OCI-LY3 (cell line): Measurements from ENCODE around the gene EIPR1.

ENCODE experiments used
- H2AFZ ChIP-seq: fragments of 200-600, 300-600 bp; shearing (Covaris generic); 2 replicates; pipeline ENCODE4 v1.6.0; 2014; ENCODE audit warnings: antibody characterized with exemption, low read depth, low read length
- H3K27ac ChIP-seq: fragments of 200-600, 300-600 bp; sonication (generic); 2 replicates; pipeline ENCODE4 v1.5.1; 2014; ENCODE audit warnings: mild to moderate bottlenecking, low read length, moderate library complexity, mixed read lengths
- H3K27me3 ChIP-seq: fragments of 200-600, 300-600 bp; sonication (generic); 2 replicates; pipeline ENCODE4 v1.6.1; 2014; ENCODE audit warnings: low read depth, low read length, mixed read lengths
- H3K36me3 ChIP-seq: fragments of 200-600, 300-600 bp; sonication (generic); replicated peaks from 2 replicates; pipeline ENCODE3; 2014; ENCODE audit warnings: low read depth, low read length, mixed read lengths
- H3K4me1 ChIP-seq: fragments of 300-600, 200-600 bp; sonication (generic); 2 replicates; pipeline ENCODE4 v1.6.1; 2014; ENCODE audit warnings: low read length, mixed read lengths
- H3K4me2 ChIP-seq: fragments of 200-600, 300-600 bp; sonication (generic); 2 replicates; pipeline ENCODE4 v1.6.1; 2014; ENCODE audit warnings: low read length, mixed read lengths
- H3K4me3 ChIP-seq: fragments of 300-600, 200-600 bp; sonication (generic); 2 replicates; pipeline ENCODE4 v1.5.1; 2014; ENCODE audit warnings: antibody characterized with exemption, mild to moderate bottlenecking, low read length, moderate library complexity
- H3K79me2 ChIP-seq: fragments of 300-600, 200-600 bp; shearing (Covaris generic); 2 replicates; pipeline ENCODE4 v1.6.1; 2014; ENCODE audit warnings: mild to moderate bottlenecking, low read length, mixed read lengths
- H3K9ac ChIP-seq: fragments of 300-600, 200-600 bp; shearing (Covaris generic); 2 replicates; pipeline ENCODE4 v1.6.0; 2014; ENCODE audit warnings: mild to moderate bottlenecking, low read length, moderate library complexity
- H3K9me3 ChIP-seq: fragments of 200-600, 300-600 bp; shearing (Covaris generic); 2 replicates; pipeline ENCODE4 v1.6.1; 2014; ENCODE audit warnings: low read length, mixed read lengths; ENCODE audit not compliant: insufficient read depth
- H4K20me1 ChIP-seq: fragments of 200-600, 300-600 bp; sonication (generic); 2 replicates; pipeline ENCODE4 v1.6.1; 2016; ENCODE audit warnings: low read length, mixed read lengths; ENCODE audit not compliant: insufficient read depth
- EZH2phosphoT487 ChIP-seq: fragments of 200-600 bp; shearing (Covaris generic); IDR thresholded peaks from 2 replicates; pipeline ENCODE4 v1.6.1; 2018; ENCODE audit warnings: antibody characterized with exemption, mixed run types, low read depth
- TF ChIP-seq, protein P1 (sequence below): fragments of 200-600, 300-600 bp; sonication (generic); IDR thresholded peaks from 2 replicates; pipeline ENCODE4 v1.5.1; 2014; ENCODE audit warnings: antibody characterized with exemption, low read length, low read depth

Gene EIPR1

DNA sequence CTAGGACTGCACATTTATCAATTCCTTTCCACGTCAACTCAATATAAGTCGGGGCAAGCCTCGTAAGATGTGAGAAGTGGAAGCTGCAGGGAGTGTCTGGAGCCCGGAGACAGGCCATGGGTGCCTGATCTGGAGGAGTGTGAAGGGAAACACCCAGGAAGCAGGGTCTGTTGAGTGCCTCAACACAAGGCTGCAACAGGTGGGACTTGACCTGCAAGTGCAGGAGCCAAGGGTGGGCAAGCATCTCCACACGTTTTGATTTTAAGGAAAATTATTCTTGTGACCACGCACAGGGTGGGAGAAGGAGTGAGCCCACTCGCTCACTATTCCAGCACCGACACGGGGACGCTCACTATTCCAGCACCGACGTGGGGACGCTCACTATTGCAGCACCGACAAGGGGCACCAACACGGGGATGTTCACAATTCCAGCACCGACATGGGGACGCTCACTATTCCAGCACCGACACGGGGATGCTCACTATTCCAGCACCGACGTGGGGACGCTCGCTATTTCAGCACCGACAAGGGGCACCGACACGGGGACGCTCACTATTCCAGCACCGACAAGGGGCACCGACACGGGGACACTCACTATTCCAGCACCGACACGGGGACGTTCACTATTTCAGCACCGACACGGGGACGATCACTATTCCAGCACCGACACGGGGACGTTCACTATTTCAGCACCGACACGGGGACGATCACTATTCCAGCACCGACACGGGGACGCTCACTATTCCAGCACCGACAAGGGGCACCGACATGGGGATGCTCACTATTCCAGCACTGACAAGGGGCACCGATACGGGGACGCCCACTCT, 197.3 kb downstream of the EIPR1 start:
- Histone ChIP-seq H3K4me1 (no peaks in the 10 kb centered on the region), H3K79me2 (no peaks in the 10 kb centered on the region), H3K27ac (no peak overlapping the region), H3K4me2 (no peak overlapping the region), H3K4me3 (no peak overlapping the region), H4K20me1 (no peaks in the 10 kb centered on the region), H3K9ac (no peak overlapping the region), H2AFZ (no peak overlapping the region), H3K36me3 (no peaks in the 10 kb centered on the region), H3K9me3 (no peaks in the 10 kb centered on the region), H3K27me3 (no peaks in the 10 kb centered on the region)
- no peak for TF ChIP-seq EZH2phosphoT487
- TF ChIP-seq, protein P1, sequence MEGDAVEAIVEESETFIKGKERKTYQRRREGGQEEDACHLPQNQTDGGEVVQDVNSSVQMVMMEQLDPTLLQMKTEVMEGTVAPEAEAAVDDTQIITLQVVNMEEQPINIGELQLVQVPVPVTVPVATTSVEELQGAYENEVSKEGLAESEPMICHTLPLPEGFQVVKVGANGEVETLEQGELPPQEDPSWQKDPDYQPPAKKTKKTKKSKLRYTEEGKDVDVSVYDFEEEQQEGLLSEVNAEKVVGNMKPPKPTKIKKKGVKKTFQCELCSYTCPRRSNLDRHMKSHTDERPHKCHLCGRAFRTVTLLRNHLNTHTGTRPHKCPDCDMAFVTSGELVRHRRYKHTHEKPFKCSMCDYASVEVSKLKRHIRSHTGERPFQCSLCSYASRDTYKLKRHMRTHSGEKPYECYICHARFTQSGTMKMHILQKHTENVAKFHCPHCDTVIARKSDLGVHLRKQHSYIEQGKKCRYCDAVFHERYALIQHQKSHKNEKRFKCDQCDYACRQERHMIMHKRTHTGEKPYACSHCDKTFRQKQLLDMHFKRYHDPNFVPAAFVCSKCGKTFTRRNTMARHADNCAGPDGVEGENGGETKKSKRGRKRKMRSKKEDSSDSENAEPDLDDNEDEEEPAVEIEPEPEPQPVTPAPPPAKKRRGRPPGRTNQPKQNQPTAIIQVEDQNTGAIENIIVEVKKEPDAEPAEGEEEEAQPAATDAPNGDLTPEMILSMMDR = no peak

DNA sequence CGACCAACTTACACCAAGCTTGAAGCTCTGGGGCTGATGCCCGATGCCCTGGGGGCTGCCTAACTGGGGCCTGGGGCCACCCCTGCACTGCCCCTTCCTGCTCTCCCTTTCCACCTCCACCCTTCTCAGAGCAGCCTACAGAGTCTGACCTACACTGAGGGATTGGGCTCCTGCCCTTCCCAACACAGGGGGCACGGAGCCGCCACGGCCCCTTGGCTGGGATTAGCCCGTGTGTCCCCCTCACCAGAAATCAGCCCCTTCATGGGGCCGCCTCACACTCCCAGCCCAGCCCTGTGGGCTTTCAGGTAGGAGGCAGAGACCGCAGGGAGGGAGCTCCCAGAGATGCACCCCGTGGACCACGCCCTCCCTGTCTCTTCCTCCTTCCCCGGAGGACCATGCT, 198.0 kb downstream of the EIPR1 start:
- no peaks in the 10 kb centered on the region for H3K9me3 ChIP-seq
- no peak overlapping the region for H3K9ac ChIP-seq
- no peak overlapping the region for H2AFZ ChIP-seq
- H4K20me1 ChIP-seq = no peaks in the 10 kb centered on the region
- no peak overlapping the region for H3K4me3 ChIP-seq
- no peak overlapping the region for H3K27ac ChIP-seq
- TF ChIP-seq, protein P1 = no peak
- no peak for TF ChIP-seq EZH2phosphoT487
- H3K27me3 ChIP-seq = no peaks in the 10 kb centered on the region
- no peaks in the 10 kb centered on the region for H3K36me3 ChIP-seq
- no peak overlapping the region for H3K4me2 ChIP-seq
- no peaks in the 10 kb centered on the region for H3K79me2 ChIP-seq
- H3K4me1 ChIP-seq = no peaks in the 10 kb centered on the region

DNA sequence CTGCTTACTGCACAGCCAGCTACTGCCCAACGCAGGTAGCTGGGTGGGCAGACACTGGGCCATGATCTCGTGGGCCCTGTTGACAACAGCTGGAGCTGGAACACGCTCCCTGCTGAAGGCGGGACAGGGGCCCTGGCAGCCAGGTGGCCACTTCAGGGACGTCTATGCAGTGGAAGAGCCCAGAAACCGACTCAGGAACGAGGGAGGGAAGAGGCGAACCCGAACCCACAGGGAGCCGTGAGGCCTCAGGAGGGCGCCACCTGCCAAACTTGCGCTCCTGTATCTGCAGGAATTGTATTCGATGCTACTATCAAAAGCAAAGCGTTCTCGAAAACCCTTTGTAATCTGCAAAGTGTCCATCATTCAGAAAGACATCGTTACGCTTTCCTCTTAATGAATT, 198.4 kb downstream of the EIPR1 start:
- Histone ChIP-seq H3K36me3 (no peaks in the 10 kb centered on the region), H3K27ac (no peak overlapping the region), H3K4me1 (no peaks in the 10 kb centered on the region), H3K4me3 (no peak overlapping the region), H3K27me3 (no peaks in the 10 kb centered on the region), H4K20me1 (no peaks in the 10 kb centered on the region), H3K9ac (no peak overlapping the region), H3K9me3 (no peaks in the 10 kb centered on the region), H2AFZ (no peak overlapping the region), H3K79me2 (no peaks in the 10 kb centered on the region), H3K4me2 (no peak overlapping the region)
- TF ChIP-seq, protein P1 = peak; percentile 31; the same call in 1 of the 2 replicates
- TF ChIP-seq EZH2phosphoT487 = no peak

DNA sequence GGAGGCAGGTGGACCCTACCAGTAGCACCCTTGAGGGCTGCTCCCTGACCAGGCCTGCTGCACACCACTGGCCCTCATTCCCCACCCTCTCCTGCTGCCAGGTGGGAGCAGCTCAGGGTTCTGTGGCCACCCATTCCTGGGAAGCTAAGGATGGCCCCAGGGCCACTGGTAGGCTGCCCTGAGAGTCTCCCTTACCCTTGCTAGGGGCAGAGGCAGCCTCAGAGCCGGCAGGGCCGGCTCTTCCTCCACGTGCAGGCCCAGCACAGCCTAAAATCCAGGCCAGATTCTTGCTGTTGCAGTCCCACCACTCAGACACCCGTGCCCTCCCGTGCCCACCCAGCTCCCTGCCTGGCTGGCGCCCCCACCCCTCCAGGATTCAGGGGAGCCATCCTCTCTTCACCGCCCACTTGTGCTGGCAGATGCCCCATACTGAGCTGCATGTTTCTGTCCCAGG, 199.0 kb downstream of the EIPR1 start:
- Histone ChIP-seq H4K20me1 (no peaks in the 10 kb centered on the region), H3K4me3 (no peak overlapping the region), H3K79me2 (no peaks in the 10 kb centered on the region), H3K27me3 (no peaks in the 10 kb centered on the region), H2AFZ (no peak overlapping the region), H3K4me2 (no peak overlapping the region), H3K9me3 (no peaks in the 10 kb centered on the region), H3K9ac (no peak overlapping the region), H3K27ac (no peak overlapping the region), H3K4me1 (no peaks in the 10 kb centered on the region), H3K36me3 (no peaks in the 10 kb centered on the region)
- TF ChIP-seq EZH2phosphoT487 = no peak
- TF ChIP-seq, protein P1 = no peak
